ENCODE measurements around the gene ASB5. TPM values are rescaled to one million over a fixed set of nuclear protein-coding genes. Genes with fewer than 3 reads are reported as not detected.

The ASB5 gene
- polyA plus RNA-seq, 1 donor from 2014 or later: not detected

- H3K9me3 ChIP-seq (ENCODE audit: low read length): no peaks in the 10 kb centered on the region
- H3K4me3 ChIP-seq (ENCODE audit: low read length): no peak overlapping the region
- H3K27me3 ChIP-seq (ENCODE audit: insufficient read depth, low read depth, low read length): no peaks in the 10 kb centered on the region
- TF ChIP-seq MXI1 (conservative IDR thresholded peaks at IDR 0.05; ENCODE audit: poor library complexity, severe bottlenecking): no peak
- H4K20me1 ChIP-seq (ENCODE audit: insufficient read depth): no peaks in the 10 kb centered on the region
- no peaks in the 10 kb centered on the region for H3K9me2 ChIP-seq (ENCODE audit: insufficient read depth, low read length)
- H3K36me3 ChIP-seq (ENCODE audit: insufficient read depth, low read length): no peaks in the 10 kb centered on the region
- H3K4me2 ChIP-seq (ENCODE audit: low read length): no peak overlapping the region
- no peak overlapping the region for H2AFZ ChIP-seq (ENCODE audit: low read depth, low read length)
- no peaks in the 10 kb centered on the region for H3K79me2 ChIP-seq (replicated peaks; ENCODE audit: insufficient read depth, low read length)
- H3K9ac ChIP-seq (ENCODE audit: low read length): no peak overlapping the region
- H3K27ac ChIP-seq (ENCODE audit: low read length): no peak overlapping the region
- H3F3A ChIP-seq (ENCODE audit: insufficient read depth, low read length, poor library complexity, severe bottlenecking): no peaks in the 10 kb centered on the region
Measured at GRCh38 chr4:176258135-176258534, 10.9 kb downstream of the ASB5 start.

DNA sequence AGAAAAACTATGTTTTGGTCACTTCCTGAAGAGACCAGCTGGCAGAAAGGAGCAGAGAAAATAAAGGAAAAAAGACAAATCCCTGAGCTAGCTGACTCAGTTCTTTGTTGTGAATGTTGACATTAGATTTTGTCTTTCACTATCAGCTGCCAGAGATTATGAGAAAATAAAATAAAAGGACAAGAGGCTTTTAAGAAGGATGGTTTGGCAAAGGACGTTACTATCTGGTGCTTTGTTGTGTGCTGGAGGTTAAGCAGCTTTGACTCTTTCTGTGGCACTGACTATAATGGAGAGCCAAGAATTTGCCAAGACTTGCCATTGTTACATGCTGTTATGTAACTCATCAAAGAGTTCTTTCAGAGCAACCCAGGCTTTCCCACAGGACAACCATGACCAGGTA is 12.1 kb downstream of the ASB5 start:
- Histone ChIP-seq H3K9ac (ENCODE audit: low read length) (no peak overlapping the region), H2AFZ (ENCODE audit: low read depth, low read length) (no peak overlapping the region), H3K4me3 (ENCODE audit: low read length) (no peak overlapping the region), H3K27me3 (ENCODE audit: insufficient read depth, low read depth, low read length) (no peaks in the 10 kb centered on the region), H3F3A (ENCODE audit: insufficient read depth, low read length, poor library complexity, severe bottlenecking) (no peaks in the 10 kb centered on the region), H3K9me2 (ENCODE audit: insufficient read depth, low read length) (no peaks in the 10 kb centered on the region), H3K36me3 (ENCODE audit: insufficient read depth, low read length) (no peaks in the 10 kb centered on the region), H3K79me2 (replicated peaks; ENCODE audit: insufficient read depth, low read length) (no peaks in the 10 kb centered on the region), H3K9me3 (ENCODE audit: low read length) (no peaks in the 10 kb centered on the region), H3K27ac (ENCODE audit: low read length) (no peak overlapping the region), H3K4me2 (ENCODE audit: low read length) (no peak overlapping the region), H4K20me1 (ENCODE audit: insufficient read depth) (no peaks in the 10 kb centered on the region)
- TF ChIP-seq POLR2AphosphoS5 (IDR thresholded peaks at IDR 0.05) (no peak), EP300 (conservative IDR thresholded peaks at IDR 0.05; ENCODE audit: poor library complexity, severe bottlenecking) (no peak), TAF1 (IDR thresholded peaks at IDR 0.05; ENCODE audit: low read depth) (no peak), SMC3 (conservative IDR thresholded peaks at IDR 0.05; ENCODE audit: poor library complexity) (no peak), EZH2 (IDR thresholded peaks at IDR 0.05; ENCODE audit: borderline replicate concordance, insufficient read depth, low read length, poor library complexity, severe bottlenecking) (no peak), MXI1 (conservative IDR thresholded peaks at IDR 0.05; ENCODE audit: poor library complexity, severe bottlenecking) (no peak), RAD21 (conservative IDR thresholded peaks at IDR 0.05) (no peak)
- TF ChIP-seq, protein P1, sequence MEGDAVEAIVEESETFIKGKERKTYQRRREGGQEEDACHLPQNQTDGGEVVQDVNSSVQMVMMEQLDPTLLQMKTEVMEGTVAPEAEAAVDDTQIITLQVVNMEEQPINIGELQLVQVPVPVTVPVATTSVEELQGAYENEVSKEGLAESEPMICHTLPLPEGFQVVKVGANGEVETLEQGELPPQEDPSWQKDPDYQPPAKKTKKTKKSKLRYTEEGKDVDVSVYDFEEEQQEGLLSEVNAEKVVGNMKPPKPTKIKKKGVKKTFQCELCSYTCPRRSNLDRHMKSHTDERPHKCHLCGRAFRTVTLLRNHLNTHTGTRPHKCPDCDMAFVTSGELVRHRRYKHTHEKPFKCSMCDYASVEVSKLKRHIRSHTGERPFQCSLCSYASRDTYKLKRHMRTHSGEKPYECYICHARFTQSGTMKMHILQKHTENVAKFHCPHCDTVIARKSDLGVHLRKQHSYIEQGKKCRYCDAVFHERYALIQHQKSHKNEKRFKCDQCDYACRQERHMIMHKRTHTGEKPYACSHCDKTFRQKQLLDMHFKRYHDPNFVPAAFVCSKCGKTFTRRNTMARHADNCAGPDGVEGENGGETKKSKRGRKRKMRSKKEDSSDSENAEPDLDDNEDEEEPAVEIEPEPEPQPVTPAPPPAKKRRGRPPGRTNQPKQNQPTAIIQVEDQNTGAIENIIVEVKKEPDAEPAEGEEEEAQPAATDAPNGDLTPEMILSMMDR (IDR thresholded peaks at IDR 0.05; ENCODE audit: poor library complexity, severe bottlenecking): no peak
- TF ChIP-seq, protein P2, sequence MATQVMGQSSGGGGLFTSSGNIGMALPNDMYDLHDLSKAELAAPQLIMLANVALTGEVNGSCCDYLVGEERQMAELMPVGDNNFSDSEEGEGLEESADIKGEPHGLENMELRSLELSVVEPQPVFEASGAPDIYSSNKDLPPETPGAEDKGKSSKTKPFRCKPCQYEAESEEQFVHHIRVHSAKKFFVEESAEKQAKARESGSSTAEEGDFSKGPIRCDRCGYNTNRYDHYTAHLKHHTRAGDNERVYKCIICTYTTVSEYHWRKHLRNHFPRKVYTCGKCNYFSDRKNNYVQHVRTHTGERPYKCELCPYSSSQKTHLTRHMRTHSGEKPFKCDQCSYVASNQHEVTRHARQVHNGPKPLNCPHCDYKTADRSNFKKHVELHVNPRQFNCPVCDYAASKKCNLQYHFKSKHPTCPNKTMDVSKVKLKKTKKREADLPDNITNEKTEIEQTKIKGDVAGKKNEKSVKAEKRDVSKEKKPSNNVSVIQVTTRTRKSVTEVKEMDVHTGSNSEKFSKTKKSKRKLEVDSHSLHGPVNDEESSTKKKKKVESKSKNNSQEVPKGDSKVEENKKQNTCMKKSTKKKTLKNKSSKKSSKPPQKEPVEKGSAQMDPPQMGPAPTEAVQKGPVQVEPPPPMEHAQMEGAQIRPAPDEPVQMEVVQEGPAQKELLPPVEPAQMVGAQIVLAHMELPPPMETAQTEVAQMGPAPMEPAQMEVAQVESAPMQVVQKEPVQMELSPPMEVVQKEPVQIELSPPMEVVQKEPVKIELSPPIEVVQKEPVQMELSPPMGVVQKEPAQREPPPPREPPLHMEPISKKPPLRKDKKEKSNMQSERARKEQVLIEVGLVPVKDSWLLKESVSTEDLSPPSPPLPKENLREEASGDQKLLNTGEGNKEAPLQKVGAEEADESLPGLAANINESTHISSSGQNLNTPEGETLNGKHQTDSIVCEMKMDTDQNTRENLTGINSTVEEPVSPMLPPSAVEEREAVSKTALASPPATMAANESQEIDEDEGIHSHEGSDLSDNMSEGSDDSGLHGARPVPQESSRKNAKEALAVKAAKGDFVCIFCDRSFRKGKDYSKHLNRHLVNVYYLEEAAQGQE (IDR thresholded peaks at IDR 0.05; ENCODE audit: borderline replicate concordance): no peak
